Retina (tissue), 1 donor: ENCODE results near the gene RSAD1.
"Not testable (repeated sequence)": the region's sequence is repeated elsewhere in the genome, so short reads cannot be mapped to it uniquely, and the experiment has no call there.

Experiments used
- DNase-seq: peaks from one replicate; pipeline ENCODE4 v3.0.0-alpha.2; 2016

Gene RSAD1

DNA sequence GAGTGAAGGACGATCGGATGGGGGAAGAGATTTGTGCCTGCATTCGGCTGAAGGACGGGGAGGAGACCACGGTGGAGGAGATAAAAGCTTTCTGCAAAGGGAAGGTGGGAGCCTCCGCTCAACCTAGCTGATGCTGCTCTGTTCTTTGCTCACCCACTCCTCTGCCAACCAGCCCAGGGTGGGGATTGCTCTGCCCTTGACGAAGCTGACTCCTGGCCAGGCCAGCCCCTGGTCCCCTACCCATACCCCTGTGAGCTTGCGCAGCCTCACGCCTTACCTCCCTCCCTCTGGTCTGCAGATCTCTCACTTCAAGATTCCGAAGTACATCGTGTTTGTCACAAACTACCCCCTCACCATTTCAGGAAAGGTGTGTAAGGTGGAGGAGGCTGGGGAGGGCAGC, 4.8 kb upstream of the RSAD1 start:
- DNase-seq = no peak

DNA sequence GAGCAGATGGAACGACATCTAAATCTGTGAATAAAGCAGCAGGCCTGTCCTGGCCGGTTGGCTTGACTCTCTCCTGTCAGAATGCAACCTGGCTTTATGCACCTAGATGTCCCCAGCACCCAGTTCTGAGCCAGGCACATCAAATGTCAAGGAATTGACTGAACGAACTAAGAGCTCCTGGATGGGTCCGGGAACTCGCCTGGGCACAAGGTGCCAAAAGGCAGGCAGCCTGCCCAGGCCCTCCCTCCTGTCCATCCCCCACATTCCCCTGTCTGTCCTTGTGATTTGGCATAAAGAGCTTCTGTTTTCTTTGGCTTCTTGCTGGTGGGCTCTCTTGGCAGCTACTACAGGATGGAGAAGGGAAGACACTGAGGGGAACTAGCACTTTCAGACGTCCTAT, 4.1 kb upstream of the RSAD1 start:
- no peak for DNase-seq

DNA sequence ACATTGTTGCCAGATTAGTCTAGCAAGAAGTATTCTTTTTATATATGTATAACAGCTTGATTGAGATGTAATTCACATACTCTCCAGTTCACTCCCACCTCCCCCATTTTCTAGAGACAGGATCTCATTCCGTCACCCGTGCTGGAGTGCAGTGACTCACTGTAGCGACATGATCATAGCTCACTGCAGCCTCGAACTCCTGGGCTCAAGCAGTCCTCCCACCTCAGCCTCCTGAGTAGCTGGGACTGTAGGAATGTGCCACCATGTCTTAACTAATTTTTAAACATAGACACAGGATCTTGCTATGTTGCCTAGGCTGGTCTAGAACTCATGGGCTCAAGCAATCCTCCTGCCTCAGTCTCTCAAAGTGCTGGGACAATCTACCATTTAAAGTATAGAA, 3.3 kb upstream of the RSAD1 start:
- no peak for DNase-seq

DNA sequence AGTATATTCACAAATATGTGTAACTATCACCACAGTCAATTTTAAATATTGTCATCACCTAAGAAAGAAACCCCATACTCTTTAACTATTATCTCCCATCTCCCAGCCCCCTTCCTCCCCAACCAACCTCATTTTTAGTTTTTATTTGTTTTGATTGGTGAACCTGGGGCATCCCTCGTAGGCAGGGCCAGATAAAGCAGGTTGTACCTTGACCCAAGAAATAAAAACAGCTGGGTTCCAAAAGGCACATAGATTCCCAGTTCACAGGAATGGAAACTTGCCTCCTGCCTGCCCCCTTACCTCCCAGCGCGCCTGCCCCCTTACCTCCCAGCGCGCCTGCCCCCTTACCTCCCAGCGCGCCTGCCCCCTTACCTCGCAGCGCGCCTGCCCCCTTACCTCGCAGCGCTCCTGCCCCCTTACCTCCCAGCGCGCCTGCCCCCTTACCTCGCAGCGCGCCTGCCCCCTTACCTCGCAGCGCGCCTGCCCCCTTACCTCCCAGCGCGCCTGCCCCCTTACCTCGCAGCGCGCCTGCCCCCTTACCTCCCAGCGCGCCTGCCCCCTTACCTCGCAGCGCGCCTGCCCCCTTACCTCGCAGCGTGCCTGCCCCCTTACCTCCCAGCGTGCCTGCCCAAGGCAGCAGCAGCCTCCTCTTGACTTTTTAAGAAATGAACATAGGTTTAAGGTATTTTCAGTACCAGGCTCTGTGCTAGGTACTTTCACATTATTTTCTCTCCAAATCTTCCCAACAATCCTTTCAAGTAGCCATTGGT, 2.7 kb upstream of the RSAD1 start:
- not testable (repeated sequence) for DNase-seq

DNA sequence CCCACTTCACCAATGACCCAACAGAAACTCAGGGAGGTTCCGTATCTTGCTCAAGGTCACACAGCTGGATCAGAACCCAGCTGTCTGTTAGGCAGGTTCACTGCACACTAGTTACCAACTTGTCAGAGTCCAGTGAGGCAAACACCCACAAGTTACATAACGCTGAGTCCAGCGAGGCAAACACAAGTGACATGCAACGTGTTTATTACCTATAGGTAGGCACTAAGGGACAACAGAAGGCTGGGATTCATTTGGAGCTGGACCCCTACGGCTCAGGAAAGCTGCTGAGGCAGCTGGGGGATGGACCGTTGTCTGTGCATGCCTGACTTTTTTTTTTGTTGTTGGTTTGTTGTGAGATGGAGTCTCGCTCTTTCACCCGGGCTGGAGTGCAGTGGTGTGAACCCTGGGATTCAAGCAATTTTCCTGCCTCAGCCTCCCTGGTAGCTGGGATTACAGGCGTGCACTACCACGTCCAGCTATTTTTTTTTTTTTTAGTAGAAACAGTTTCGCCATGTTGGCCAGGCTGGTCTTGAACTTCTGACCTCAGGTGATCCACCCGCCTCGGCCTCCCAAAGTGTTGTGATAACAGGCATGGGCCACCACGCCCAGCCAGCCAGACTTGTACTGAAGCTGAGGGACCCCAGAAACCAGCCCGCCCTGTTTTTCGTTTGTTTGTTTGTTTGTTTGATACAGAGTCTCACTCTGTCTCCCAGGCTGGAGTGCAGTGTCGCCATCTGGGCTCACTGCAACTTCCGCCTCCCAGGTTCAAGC, 1.9 kb upstream of the RSAD1 start:
- no peak for DNase-seq

DNA sequence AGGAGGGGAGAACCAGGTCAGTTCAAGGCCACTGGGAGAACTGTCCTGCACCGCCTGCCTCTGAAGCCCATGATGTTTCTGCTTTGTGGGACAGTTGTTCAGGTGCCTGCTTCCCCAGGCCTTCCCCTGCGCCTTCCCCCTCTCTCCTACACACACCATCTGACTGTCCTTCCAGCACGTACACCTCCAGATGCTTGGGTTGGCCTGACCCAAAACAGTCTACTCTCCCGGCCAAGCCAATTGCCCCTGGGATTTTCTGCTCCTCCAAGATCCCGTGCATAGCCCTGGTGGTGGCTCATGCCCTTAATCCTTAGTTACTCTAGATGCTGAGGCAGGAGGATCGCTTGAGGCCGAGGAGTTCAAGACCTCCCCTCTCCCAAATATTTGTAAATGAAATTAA, 684 bp upstream of the RSAD1 start:
- DNase-seq = no peak

DNA sequence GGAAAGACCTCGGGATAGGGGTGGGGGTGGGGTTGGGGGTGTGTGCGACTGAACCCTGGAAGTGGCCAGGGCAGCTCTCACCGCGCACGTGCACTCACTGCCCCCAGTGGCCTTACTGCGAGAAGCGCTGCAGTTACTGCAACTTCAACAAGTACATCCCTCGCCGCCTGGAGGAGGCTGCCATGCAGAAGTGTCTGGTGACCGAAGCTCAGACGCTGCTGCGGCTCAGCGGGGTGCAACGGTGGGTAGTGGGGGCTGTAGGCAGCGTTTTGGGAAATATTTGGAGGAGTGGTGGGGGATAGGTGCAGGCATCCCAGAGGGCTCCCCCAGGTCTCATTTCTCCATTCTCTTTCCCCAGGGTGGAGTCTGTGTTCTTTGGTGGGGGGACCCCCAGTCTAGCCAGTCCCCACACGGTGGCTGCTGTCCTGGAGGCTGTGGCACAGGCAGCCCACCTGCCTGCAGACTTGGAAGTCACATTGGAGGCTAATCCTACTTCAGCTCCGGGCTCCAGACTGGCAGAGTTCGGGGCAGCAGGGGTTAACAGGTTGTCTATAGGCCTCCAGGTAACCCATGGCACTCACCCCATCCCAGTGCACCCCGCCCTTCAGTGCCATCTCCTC, 972 bp downstream of the RSAD1 start:
- peak; percentile 71 for DNase-seq

DNA sequence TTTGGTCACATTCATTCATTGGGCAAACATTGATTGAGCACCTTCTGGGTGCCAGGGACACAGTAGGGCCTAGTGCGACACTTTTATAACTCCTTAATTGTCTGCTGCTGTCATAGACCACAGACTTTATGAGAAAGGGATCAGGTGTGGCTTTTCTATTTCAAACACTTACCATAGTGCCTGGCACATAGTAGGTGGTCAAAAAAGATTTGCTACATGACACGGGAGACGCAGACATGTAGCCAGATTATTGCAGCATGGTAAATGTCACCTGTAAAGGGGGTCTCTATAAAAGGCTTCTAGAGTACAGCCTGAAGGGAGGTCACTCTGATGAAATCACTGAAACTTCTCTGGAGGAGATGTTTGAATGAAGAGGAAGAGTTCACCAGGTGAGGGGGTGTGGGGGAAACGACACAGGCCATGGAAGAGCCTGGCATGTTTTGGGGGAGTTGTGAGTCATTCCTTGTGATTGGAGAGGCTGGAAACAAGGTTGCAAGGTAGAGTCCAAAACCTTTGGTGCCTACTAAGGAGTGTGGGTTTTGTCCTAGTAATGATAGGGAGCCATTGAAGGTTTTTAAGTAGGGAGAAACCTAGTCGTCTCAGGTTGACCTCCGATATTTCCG, 1.6 kb downstream of the RSAD1 start:
- DNase-seq = no peak

DNA sequence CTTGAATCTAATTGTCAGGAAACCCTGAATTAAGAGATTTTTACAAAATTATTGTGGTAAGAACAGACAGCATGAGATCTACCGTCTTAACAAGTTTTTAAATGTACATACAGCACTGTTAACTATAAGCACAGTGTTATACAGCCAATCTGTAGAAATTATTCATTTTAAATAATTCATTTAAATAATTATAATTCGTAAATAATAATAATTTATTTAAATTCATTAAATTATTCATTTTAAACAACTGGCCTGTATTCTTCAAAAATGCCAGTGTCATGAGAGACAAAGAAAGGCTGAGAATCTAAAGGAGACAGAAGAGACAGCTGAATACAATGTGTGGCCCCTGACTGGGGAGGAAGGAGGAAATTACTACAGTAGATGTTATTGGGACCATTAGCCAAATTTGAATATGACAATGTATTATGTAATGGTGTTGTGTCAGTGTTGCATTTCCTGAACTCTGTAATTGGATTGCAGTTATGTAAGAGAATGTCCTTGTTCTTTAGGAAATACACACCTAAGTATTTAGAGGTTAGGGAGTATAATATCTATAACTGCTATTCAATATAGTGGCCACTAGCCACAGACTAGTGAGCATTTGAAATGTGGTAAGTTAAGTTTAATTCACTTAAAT, 2.3 kb downstream of the RSAD1 start:
- DNase-seq = no peak

DNA sequence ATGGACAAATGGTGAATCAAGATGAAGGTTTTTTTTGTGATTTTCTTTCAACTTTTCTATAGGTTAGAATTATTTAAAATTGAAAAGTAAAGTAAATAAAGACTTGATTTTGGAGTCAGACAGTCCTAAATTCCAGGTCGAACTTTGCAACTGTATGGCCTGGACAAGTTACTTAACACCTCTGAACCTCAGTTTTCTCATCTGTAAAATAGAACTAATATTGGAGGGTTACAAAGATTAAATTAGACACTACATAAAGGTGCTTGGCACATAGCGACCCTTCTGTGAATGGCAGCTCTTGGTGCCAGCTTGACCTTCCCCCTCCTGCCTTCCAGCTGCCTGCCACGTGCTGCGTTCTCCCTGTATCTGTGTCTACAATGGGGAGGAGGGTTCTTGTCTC, 3.0 kb downstream of the RSAD1 start:
- no peak for DNase-seq

DNA sequence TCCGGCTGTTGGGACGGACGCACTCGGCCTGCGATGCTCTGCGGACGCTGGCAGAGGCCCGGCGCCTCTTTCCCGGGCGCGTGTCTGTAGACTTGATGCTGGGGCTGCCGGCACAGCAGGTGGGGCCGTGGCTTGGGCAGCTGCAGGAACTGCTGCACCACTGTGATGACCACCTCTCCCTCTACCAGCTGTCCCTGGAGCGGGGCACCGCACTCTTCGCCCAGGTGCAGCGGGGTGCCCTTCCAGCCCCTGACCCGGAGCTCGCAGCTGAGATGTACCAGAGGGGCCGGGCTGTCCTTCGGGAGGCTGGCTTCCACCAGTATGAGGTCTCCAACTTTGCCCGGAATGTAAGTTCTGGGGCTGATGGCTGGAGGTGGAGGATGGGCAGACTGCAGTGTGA, 3.5 kb downstream of the RSAD1 start:
- no peak for DNase-seq

DNA sequence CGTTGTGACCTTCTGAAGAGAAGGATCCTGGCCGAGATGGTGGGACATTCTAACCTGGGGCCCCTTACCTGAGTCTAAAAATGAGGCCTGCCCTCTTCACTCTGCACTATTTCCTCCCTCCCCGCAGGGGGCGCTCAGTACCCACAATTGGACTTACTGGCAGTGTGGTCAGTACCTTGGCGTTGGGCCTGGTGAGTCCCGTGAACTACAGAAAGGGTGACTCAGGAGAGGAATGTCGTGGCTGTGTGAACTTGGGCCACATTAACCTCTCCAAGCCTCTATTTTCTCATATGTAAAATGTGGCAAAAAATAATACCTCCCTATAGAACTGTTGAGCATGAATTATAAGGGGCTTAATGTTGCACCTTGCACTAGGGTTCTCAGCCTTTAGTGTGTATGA, 3.9 kb downstream of the RSAD1 start:
- peak; percentile 66 for DNase-seq

DNA sequence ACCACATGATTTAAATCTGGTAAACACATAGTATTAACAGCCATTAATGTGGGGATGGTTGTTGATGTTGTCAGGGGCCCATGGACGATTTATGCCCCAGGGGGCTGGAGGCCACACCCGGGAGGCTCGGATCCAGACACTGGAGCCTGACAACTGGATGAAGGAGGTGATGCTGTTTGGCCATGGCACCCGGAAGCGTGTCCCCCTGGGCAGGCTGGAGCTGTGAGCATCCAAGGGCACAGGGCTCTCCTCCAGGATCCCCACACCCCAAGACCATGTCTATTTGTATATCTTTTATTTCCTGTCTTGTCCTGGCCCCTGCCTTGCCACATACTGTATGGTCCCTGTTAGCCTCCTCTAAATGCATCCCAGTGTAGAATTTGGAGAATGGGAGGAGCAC, 4.6 kb downstream of the RSAD1 start:
- no peak for DNase-seq

DNA sequence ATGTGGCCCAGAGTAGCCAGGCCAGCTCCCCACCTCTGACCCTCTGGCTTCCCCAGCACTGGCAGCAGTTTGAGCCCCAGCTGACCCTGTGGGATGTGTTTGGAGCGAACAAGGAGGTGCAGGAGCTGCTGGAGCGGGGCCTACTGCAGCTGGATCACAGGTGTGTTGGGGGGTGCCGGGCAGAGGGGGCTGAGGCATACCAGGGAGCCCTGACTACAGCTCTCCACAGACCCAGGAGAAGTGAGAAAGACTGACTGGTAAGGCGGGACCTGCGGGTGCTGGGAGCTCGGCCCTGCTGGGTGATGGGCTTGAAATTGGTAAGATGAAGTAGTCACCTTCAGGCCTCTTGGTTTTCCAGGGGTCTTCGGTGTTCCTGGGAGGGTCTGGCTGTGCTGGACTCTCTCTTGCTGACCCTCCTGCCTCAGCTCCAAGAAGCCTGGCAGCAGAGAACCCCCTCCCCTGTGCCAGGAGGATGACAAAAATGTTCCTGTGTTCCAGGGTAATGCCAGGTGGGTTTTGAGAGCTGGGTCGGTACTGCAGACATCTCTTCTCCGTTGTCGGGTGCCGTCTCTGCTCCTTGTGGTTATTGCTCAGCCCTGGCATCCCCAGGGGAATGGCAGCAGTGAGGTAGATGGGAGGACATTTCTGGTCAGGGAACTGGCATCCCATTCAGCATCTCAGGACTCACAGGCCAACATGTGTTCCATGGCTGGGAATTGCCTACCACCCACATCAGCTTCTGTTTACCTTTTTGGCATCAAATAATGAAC, 5.9 kb downstream of the RSAD1 start:
- no peak for DNase-seq

DNA sequence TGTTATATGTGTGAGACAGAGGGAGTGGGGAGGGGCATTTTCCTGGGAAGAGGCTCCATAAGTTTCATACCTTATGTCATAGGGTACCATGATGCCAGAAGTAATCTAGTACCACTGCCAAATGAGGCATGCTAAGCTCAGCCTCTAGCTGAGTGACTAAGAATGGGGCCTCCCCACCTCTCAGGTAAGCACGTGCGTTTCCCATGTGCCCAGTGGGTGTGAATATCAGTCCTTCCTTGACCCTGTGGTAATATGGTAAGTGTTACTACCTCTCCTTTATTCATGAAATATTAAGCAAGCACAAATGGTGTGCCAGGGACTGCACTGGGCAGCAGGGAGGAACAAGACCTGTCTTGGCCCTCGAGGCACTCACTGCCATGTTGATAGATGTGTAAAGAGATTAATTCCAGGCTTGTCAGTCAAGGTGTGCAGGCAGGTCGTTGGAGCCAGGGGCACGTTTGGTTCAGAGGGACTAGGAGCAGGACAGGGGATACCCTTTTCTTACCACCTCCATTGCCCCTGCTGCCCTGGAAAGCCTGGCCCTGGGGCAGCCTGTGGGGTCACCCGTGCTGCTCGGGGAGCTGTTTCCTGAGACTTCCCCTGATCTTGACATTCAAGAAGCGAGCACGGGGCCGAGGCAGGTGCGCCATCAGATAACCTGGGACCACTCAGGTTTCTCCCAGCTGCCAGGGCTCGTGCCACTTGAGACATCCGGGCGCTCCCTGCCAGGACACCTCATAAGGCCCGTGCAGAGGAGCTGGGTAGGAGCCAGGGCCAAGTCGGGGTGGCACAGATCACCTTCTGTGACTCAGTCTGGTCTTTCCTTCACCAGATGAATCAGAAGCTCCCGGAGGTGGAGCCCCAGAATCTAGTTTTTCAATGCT, 8.8 kb downstream of the RSAD1 start:
- DNase-seq = no peak

DNA sequence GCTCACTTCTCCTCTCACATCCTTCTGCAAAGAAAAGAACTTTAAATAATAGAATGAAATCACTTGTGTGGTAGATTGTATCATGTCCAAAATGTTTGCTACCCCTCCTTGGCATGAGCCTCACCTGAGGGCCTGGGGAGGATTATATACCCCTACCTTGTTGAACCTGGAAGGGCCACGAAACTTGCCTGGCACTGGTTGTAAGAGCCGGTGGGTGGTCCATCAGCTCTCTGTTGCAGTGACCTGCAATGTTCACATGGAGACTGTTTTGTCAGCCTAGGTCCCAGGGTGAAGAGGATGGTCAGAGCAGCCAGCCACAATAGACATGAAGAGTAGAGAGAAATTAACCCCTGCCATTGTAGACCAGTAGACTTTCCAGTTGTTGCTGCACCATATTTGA, 10.2 kb downstream of the RSAD1 start:
- DNase-seq = no peak

DNA sequence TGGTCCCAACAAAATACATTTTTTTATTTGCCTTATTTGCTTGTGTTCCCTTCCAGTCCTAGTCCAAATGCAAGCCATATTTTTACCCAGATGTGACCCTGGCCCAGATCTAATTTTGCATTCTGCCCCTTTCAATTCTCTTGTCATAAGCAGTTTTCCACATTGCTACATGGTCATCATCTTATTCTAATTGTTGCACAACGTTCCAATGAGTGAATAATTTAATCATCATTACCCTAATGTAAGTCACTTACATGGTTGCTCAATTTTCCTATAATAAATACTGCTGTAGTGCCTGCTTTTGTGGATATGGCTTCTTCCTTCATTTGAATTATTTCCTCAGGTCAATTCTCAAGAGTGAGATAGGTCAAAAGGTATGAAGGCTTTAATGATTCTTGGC, 12.8 kb downstream of the RSAD1 start:
- DNase-seq = no peak

DNA sequence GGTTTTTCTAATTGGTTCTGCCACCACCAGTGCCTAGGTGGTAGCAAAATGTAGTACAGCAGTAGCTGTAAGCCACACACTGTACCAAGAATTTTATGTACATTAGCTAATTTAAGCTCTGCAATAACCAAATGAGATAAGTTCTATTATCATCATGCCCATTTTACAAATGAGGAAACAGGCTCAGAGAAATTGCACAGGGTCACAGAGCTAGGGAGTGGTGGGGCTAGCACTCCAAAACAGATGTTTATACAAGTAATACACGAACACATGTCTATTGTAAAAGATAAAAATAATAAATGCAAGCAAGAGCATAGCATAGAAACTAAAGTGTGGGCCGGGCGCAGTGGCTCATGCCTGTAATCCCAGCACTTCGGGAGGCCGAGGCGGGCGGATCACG, 13.6 kb downstream of the RSAD1 start:
- DNase-seq = no peak

DNA sequence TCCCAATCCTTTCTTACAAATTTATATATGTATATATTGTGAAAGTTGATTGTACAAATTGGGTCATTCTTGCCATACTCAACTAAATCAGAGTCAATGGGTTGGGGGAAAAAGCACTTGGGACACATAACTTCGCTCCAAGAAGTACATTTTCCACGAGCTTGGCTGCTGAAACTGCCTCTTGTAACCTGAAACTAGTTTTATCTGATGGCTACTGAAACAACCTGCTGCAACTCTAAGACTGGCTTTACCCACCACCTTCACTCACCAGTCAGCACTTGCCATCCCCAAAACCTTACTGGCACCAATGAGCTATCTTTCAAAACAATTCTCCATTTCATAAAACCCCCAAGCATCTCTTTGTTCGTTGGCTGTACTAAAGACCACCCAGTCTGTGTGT, 15.1 kb downstream of the RSAD1 start:
- no peak for DNase-seq

DNA sequence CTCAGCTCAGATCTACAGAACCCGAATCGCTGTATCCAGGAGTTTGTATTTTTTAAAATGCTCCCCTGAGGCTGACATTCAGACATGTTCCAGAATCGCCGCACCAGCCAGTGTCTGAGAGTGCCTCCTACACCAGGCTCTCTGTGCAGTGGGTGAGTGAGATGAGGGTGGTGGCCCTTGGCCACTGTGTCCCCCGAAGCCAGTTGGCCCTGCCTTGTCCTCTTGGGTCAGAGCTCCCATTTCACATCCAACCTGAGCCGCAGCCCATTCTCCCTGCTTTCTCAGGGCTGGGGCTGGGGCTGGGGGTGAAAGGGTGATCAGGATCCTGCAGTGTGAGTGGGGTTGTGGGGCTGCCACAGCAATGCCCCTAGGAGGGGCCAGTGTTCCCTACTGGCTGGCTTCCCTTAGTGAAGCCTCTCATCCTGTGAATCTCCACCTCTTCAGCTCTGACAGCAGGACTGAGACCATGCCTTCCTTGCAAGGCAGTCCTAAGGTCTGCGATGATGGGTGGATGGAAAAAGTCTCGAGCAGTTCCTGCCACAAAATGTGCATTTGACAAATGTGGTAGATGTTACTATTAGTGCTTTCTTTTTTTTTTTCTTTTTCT, 16.7 kb downstream of the RSAD1 start:
- no peak for DNase-seq

DNA sequence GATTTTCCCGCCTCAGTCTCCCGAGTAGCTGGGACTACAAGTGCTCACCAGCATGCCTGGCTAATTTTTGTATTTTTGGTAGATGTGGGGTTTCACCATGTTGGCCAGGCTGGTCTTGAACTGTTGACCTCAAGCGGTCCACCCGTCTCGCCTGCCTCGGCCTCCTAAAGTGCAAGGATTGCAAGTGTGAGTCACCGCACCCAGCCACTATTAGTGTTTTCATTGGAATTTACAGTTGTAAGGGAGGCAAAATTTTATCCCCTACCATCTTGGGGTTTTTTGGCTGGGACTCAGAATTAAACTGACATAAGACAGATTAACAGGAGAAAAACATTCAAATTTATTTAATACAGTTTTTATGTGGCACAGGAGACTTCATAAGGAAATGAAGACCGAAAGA, 17.3 kb downstream of the RSAD1 start:
- no peak for DNase-seq
